Stimulated activated naive B cell treated with anti-CD40 and anti-IgM and Interleukin-4, amounts not matched to agents 10 μg/mL and 1 μg/mL and 100 μg/mL, for 72 hours (primary cell): Measurements from ENCODE around the gene SDHAF2.
"Not testable (repeated sequence)": the region's sequence is repeated elsewhere in the genome, so short reads cannot be mapped to it uniquely, and the experiment has no call there.

ENCODE experiments used
- ATAC-seq, 2 donors: fragments of 150-1000 bp; cut with Tn5 transposase; replicated peaks; 2 replicates each; pipeline ENCODE4 v1.10.0; 2021; ENCODE audit warnings: moderate library complexity in 1 of 2
- DNase-seq: peaks from one replicate; pipeline ENCODE4 v3.0.0; 2021
- H3K27ac Mint-ChIP-seq: one replicate; pipeline ENCODE4 v1.8.0; 2022; ENCODE audit warnings: mild to moderate bottlenecking, mixed read lengths
- H3K27me3 Mint-ChIP-seq, 2 donors: one replicate each; pipeline ENCODE4 v1.8.0; 2022; ENCODE audit warnings: mixed read lengths in 2 of 2
- H3K36me3 Mint-ChIP-seq, 2 donors: one replicate each; pipeline ENCODE4 v1.8.0; 2022; ENCODE audit warnings: mixed read lengths in 2 of 2, mild to moderate bottlenecking in 1 of 2
- H3K4me1 Mint-ChIP-seq, 2 donors: one replicate each; pipeline ENCODE4 v1.8.0; 2022; ENCODE audit warnings: mixed read lengths in 2 of 2, mild to moderate bottlenecking in 1 of 2
- H3K4me3 Mint-ChIP-seq, 2 donors: one replicate each; pipeline ENCODE4 v1.8.0; 2022; ENCODE audit warnings: mild to moderate bottlenecking in 2 of 2, mixed read lengths in 2 of 2, moderate library complexity in 1 of 2
- H3K9me3 Mint-ChIP-seq, 2 donors: one replicate each; pipeline ENCODE4 v1.8.0; 2022; ENCODE audit warnings: mixed read lengths in 2 of 2, mild to moderate bottlenecking in 1 of 2

SDHAF2 gene

DNA sequence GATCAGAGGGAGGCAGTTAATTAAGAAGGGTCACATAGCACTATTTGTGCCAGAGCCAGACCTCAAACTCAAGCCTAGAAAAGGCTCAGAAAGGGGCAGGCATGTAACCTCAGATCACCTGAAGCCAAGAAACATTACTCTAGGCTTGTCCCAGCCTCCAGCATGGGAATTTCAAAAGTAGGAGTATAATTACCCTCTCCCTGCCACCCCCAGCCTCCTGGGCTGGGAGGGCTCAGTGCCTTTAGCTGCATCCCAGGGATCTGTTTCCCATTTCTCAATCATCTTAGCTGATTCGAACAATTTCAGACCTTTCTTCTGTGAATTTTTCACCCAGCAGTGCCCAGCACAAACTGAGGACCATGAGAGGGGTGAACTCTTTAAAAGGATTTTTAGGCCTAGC lies 45.5 kb downstream of the SDHAF2 start:
- Mint-ChIP-seq H3K4me1 (peaks cover 7 to 8% of the 10 kb centered on the region in 2 donors), H3K4me3 (no peak overlapping the region), H3K36me3 (peaks cover 17% of the 10 kb centered on the region in 2 donors), H3K27ac (no peak overlapping the region), H3K9me3 (no peaks in the 10 kb centered on the region), H3K27me3 (peaks cover 0 to 7% of the 10 kb centered on the region in 2 donors)
- no peak for DNase-seq
- ATAC-seq, result no peak

DNA sequence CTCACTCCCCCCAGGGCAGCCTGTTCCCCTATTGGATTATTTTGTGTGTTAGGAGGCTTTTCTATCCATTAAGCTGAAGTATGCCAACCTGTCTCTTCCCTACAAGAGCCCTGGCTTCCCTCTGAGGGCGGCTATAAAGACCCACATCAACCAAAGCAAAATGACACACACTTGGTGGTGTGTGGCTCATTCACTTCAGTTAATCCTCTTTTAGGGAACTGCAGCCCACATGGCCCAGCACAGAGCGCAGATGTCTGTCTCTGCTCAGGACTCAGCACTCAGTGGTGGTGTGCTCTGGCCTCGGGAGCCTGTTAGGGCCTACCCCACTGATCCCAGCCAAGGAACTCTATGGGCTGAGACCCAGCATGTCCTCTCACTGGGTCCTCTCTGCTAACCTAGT lies 46.4 kb downstream of the SDHAF2 start:
- peaks cover 10 to 11% of the 10 kb centered on the region in 2 donors for H3K36me3 Mint-ChIP-seq
- no peak overlapping the region for H3K4me3 Mint-ChIP-seq
- ATAC-seq (no peak), DNase-seq (no peak)
- peaks cover 8 to 11% of the 10 kb centered on the region in 2 donors for H3K4me1 Mint-ChIP-seq
- H3K27me3 Mint-ChIP-seq, result peaks cover 5 to 16% of the 10 kb centered on the region in 2 donors
- H3K27ac Mint-ChIP-seq, result no peak overlapping the region
- H3K9me3 Mint-ChIP-seq, result no peaks in the 10 kb centered on the region

DNA sequence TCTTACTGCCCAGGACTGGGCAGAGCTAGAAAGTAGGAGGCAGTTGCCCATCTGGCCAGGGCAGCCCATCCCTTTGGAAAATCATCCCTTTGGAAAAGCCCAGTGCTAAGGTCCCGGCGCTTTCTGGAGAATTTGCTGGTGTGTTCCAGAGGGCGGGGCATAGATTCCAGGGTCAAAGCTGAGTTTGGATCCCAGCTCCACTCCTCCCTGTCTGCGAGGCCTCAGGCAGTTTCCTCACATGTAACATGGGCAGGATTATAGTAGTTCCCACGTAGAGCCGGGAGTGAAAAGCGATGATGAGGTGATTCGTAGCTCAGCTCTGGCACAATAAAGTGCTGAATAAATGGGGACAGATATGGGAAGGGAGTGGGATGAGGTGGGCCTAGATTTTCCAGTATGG lies 47.2 kb downstream of the SDHAF2 start:
- Mint-ChIP-seq H3K27me3 (peaks cover 7 to 24% of the 10 kb centered on the region in 2 donors), H3K4me3 (no peak overlapping the region), H3K9me3 (no peaks in the 10 kb centered on the region), H3K27ac (no peak overlapping the region), H3K4me1 (peaks cover 8 to 12% of the 10 kb centered on the region in 2 donors), H3K36me3 (peaks cover 10 to 11% of the 10 kb centered on the region in 2 donors)
- no peak for ATAC-seq
- no peak for DNase-seq

DNA sequence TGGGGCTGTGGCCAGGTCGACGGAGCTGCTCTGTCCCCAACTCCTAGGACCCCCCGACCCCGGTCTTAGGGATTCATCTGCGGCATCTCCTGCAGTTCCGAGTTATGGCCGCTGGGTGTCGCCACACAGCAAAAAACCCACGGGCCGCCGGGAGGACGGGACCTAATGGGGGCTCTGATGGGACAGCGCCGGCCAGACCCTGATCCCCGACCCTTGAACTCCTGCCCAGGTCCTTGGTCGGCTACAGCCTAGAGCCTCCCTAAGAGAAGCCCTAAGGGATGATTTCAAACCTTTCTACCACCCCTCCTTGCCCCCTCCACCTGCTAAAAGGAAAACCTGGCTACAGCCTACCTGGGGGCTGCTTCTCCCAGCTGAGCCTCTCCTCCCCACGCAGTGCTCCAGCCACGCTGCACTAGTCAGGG lies 47.8 kb downstream of the SDHAF2 start:
- Mint-ChIP-seq H3K36me3 (peaks cover 8 to 11% of the 10 kb centered on the region in 2 donors), H3K4me1 (peaks cover 8 to 12% of the 10 kb centered on the region in 2 donors), H3K27ac (no peak overlapping the region), H3K9me3 (no peaks in the 10 kb centered on the region), H3K27me3 (peaks cover 8 to 29% of the 10 kb centered on the region in 2 donors), H3K4me3 (no peak overlapping the region)
- ATAC-seq (peak; percentile 56), DNase-seq (peak; percentile 11)

DNA sequence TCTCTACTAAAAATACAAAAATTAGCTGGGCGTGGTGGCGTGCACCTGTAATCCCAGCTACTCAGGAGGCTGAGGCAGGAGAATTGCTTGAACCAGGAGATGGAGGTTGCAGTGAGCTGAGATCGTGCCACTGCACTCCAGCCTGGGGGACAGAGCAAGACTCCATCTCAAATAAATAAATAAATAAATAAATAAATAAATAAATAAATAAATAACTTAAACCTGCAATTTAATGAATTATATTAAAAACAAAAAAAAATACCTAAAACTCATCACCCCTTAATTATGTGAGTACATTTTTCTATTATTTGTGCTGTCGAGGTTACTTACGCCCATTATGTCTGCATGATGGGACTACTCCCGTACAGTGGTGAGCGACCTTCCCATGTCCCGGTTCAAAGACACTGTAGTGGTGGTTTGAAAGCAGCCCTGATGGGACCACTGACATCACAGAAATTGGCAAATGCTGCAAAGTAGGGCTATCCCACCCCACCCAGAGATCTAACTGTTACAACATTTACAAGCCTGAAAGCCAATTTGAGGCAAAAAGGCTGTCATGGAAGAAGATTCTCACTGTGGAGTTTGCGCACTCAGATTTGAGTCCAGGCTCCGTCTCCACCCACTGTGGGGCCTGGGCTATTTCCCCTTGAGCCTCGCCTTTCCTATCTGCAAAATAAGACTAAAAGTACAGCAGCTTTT lies 49.6 kb downstream of the SDHAF2 start:
- not testable (repeated sequence) for H3K4me3 Mint-ChIP-seq, H3K27ac Mint-ChIP-seq, DNase-seq, H3K4me1 Mint-ChIP-seq, H3K36me3 Mint-ChIP-seq, ATAC-seq, H3K9me3 Mint-ChIP-seq
- H3K27me3 Mint-ChIP-seq, result peaks cover 17 to 38% of the 10 kb centered on the region in 2 donors

DNA sequence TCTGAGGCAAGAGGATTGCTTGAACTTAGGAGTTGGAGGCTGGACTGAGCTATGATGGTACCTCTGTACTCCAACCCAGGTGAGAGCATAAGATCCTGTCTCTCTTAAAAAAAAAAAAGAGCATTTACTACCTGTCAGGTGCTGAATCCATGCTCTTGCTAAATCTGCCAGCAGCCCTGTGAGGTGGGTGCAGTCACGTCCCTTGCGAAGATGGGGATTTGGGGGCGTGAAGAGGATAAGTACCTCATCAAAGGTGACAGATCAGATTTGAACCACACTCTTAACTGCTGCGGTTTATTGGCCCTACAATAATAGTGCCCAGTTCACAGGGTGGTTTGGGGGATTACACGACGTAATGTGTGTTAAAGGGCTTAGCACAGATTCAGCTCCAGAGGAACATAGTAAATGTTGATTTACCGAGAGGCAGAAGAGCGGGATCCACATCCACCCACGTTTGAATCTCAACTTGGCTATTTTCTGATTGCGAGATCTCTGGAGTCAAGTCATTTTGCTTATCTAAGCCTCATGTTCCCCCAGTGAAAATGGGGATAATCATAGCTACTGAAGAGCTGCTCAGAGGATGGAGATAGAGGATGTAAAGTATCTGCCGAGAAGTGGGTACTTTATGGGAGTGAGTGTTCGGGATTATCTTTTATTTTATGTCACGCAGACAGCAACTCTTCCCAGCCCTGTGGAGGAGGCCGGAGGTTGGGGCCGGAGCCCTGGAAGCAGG lies 50.5 kb downstream of the SDHAF2 start:
- H3K36me3 Mint-ChIP-seq, result no peaks in the 10 kb centered on the region

DNA sequence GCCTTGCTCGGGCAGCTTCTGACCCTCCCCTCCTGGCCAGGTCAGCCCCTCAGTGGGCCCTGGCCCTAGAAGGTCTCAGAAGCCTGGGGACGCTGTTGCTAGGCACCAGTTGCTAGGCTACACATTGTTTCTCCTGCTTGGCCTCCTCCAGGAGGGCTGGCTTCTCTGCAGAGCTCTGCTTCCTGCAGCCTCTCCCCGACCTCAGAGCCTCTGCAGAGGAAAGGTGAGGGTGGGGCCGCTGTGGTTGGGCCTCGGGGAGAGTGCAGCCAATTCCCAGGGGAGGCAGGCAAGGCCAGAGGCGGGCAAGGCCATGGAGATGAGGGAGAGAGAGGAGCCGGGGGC lies 51.0 kb downstream of the SDHAF2 start:
- no peak for ATAC-seq
- peaks cover 17 to 38% of the 10 kb centered on the region in 2 donors for H3K27me3 Mint-ChIP-seq
- H3K36me3 Mint-ChIP-seq, result no peaks in the 10 kb centered on the region
- peaks cover 8 to 10% of the 10 kb centered on the region in 2 donors for H3K4me1 Mint-ChIP-seq
- no peak for DNase-seq
- no peak overlapping the region for H3K27ac Mint-ChIP-seq
- H3K4me3 Mint-ChIP-seq, result no peak overlapping the region
- no peaks in the 10 kb centered on the region for H3K9me3 Mint-ChIP-seq

More for the DNA sequence above, 50.5 kb downstream of the SDHAF2 start:
- Mint-ChIP-seq H3K27ac (no peak overlapping the region), H3K9me3 (no peaks in the 10 kb centered on the region), H3K4me1 (peaks cover 8 to 10% of the 10 kb centered on the region in 2 donors), H3K27me3 (peaks cover 17 to 38% of the 10 kb centered on the region in 2 donors), H3K4me3 (no peak overlapping the region)
- DNase-seq (no peak), ATAC-seq (no peak)

DNA sequence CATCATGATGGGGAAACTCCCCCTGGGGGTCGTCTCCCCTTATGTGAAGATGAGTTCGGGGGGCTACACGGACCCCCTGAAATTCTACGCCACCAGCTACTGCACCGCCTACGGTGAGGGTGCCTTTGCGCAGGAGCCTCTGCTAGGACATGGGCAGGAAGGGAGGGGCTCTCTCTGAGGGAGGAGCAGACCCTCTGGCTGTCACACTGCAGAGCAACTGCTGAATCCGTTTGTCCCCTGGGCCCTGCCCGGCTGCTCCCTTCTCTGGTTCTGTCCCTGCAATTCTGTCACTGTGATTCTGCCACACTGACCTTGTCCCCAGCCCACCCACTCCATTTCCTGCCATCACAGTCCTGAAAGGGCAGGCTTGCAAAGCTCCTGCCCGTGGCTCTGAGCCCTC lies 51.9 kb downstream of the SDHAF2 start:
- Mint-ChIP-seq H3K36me3 (peaks cover 3 to 6% of the 10 kb centered on the region in 2 donors), H3K9me3 (no peaks in the 10 kb centered on the region), H3K4me1 (peaks cover 8 to 10% of the 10 kb centered on the region in 2 donors), H3K4me3 (no peak overlapping the region), H3K27ac (no peak overlapping the region), H3K27me3 (peaks cover 17 to 38% of the 10 kb centered on the region in 2 donors)
- ATAC-seq (no peak), DNase-seq (no peak)

DNA sequence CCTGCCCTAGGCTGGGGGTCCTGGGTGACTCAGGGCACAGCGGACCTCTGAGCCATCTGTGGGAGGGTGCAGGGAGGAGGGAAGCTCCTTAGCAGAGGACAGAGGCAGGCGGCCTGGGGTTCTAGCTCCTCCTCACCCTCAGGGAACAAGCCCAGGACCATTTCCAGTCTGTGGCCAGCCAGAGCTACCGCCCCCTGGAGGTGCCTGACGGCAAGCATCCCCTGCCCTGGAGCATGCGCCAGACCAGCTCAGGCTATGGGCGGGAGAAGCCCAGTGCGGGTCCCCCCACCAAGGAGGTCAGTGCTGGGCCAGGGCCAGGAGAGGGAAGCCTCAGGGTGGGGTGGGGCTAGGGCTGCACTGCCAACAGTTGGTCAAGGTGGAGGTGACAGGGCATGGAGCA lies 52.6 kb downstream of the SDHAF2 start:
- H3K36me3 Mint-ChIP-seq, result peaks cover 3 to 10% of the 10 kb centered on the region in 2 donors
- peaks cover 8 to 10% of the 10 kb centered on the region in 2 donors for H3K4me1 Mint-ChIP-seq
- H3K4me3 Mint-ChIP-seq, result no peak overlapping the region
- peak; percentile 64 to 70 for ATAC-seq
- no peak for DNase-seq
- no peaks in the 10 kb centered on the region for H3K9me3 Mint-ChIP-seq
- H3K27me3 Mint-ChIP-seq, result peaks cover 17 to 38% of the 10 kb centered on the region in 2 donors
- no peak overlapping the region for H3K27ac Mint-ChIP-seq

DNA sequence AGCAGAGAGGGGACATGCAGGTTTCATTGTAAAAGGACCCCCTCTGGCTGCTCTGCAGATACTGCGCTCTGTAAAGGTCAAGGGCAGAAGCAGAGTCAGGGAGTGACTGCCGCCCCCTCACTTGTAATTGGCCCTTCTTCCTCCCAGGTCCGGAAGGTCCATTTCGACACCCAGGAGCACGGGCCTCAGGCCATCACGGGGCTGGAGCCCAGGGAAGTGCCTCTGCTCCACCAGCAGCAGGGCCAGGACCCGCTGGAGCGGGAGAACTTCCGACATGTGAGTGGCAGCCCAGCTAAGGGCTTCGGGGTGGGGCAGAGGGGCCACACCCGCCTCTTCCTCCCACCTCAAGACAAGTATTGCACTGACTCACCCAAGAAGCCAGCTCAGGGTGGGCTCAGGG lies 54.6 kb downstream of the SDHAF2 start:
- no peak for DNase-seq
- Mint-ChIP-seq H3K27me3 (peaks cover 17 to 32% of the 10 kb centered on the region in 2 donors), H3K9me3 (no peaks in the 10 kb centered on the region)

DNA sequence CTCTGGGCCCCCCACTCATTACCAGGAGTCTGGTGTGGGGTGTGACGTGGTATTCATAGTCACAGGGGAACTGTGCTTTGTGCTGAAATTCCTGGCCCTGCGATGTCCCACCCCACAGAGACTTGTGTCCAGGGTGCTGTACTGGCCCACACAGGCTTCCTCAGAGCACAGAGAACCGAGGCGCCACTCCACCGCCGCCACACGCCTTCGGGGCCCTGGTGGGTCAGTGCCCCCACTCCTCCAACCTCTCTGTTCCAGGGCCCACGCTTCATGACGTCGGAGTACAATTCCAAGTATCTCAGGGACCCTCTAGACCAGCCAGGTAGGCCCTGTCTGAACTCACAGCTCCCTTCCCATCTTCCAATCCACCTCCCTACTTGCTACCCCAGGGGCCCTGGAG lies 55.2 kb downstream of the SDHAF2 start:
- peaks cover 11 to 12% of the 10 kb centered on the region in 2 donors for H3K36me3 Mint-ChIP-seq
- no peak overlapping the region for H3K4me3 Mint-ChIP-seq
- H3K9me3 Mint-ChIP-seq, result no peaks in the 10 kb centered on the region
- DNase-seq (no peak), ATAC-seq (no peak)
- H3K27ac Mint-ChIP-seq, result no peak overlapping the region
- H3K4me1 Mint-ChIP-seq, result peaks cover 0 to 5% of the 10 kb centered on the region in 2 donors
- peaks cover 17 to 32% of the 10 kb centered on the region in 2 donors for H3K27me3 Mint-ChIP-seq

More for the DNA sequence above, 54.6 kb downstream of the SDHAF2 start:
- H3K4me3 Mint-ChIP-seq, result no peak overlapping the region
- no peak overlapping the region for H3K27ac Mint-ChIP-seq
- no peak for ATAC-seq
- H3K36me3 Mint-ChIP-seq, result peaks cover 11 to 12% of the 10 kb centered on the region in 2 donors
- H3K4me1 Mint-ChIP-seq, result peaks cover 0 to 5% of the 10 kb centered on the region in 2 donors

DNA sequence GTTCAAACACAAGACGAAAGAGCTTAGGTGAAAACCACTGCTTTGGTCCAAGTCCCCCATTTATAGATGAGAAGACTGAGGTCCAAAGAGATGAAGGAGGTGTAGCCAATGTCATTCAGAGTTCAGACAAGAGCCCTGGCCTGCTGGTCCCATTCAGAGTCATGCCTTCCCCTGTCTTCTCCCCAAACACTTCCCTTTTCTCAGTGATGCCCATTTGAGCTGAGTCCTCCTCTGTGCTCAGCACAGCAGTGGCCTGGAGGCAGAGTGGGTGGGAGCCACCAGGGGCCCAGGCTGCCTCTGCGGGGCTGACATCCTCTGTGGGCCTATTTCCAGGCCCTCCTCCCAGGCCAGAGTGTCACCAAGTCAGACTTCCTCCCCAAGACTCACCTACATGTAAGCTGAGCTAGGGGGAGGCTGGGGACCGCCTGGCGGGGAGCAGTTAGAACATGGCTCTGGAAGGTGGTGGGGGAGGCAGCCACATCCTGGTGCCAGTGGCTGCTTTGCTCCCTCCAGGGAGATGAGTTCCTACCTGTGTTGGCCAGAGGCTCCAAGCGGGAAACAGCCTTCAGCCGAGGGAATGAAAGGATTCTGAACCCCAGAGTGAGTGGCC lies 56.2 kb downstream of the SDHAF2 start:
- H3K36me3 Mint-ChIP-seq, result peaks cover 11 to 12% of the 10 kb centered on the region in 2 donors
- DNase-seq (no peak), ATAC-seq (no peak)
- H3K9me3 Mint-ChIP-seq, result no peaks in the 10 kb centered on the region
- H3K4me3 Mint-ChIP-seq, result no peak overlapping the region
- peaks cover 14 to 24% of the 10 kb centered on the region in 2 donors for H3K27me3 Mint-ChIP-seq
- H3K27ac Mint-ChIP-seq, result no peak overlapping the region
- peaks cover 0 to 2% of the 10 kb centered on the region in 2 donors for H3K4me1 Mint-ChIP-seq

DNA sequence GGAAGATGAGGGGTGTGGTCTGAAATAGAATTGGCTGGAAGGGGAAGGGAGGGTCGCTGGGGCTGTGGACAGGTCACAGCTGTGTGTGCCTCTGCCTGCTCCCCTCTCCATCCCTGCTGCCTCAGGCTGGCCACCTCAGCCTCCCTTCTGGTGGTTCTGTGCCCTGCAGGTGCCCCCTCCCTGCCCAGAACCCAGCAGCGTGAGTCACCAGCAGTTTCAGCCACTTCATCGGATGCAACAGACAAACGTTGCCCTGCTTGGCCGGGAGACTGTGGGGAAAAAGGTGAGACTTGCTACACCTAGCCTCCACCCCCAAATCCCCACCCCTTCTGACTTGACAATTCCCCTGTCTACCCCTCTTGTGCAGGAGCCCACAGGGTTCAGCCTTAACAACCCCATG lies 56.9 kb downstream of the SDHAF2 start:
- Mint-ChIP-seq H3K4me3 (no peak overlapping the region), H3K36me3 (peaks cover 11 to 12% of the 10 kb centered on the region in 2 donors), H3K27me3 (peaks cover 10 to 19% of the 10 kb centered on the region in 2 donors), H3K27ac (no peak overlapping the region), H3K9me3 (no peaks in the 10 kb centered on the region), H3K4me1 (no peaks in the 10 kb centered on the region)
- ATAC-seq (no peak), DNase-seq (no peak)

DNA sequence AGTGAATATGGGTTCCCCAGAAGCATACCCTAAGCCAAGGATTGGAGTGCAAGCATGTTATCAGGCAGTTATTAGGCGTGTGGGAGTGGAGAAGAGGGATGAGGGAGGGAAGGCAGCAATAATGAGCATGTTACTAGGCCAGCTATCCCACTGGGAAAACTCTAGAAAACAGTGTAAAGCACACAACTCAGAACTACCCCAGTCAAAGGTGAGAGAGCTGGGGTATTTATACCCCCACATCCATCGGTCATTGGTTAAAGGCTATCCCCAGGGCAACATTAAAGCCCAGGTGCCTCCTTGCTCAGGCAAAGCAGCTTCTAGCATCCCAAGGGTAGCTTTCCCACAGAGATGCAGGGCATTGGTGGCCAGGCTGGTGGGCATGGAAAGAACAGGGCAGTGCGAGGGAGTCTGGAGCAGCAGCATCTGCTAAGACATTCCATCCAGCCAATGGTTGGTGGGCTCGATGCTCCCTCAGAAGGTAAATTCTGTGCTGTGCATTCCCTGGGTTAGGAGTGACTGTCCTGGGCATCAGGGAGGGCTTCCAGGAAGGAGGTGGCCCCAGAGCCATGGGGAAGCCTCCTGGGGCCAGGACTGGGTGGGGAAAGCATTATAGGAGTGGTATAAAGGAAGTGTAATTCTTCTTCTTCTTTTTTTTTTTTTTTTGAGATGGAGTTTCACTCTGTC lies 57.6 kb downstream of the SDHAF2 start:
- Mint-ChIP-seq H3K27me3 (peaks cover 10 to 17% of the 10 kb centered on the region in 2 donors), H3K4me1 (no peaks in the 10 kb centered on the region), H3K36me3 (peaks cover 11 to 12% of the 10 kb centered on the region in 2 donors), H3K9me3 (no peaks in the 10 kb centered on the region), H3K27ac (no peak overlapping the region), H3K4me3 (no peak overlapping the region)
- DNase-seq, result no peak
- no peak for ATAC-seq
